Stimulated activated CD4-positive, alpha-beta T cell treated with anti-CD3 and anti-CD28 coated beads, TNF-alpha, amount 100 ng/mL, for 48 hours (primary cell): ENCODE data around the gene FALEC.

ENCODE experiments used
- DNase-seq, 3 donors: peaks; one replicate each; pipeline ENCODE4 v3.0.0-alpha.2; 2020; ENCODE audit warnings: low read depth in 3 of 3

Gene FALEC

GRCh38 chr1:150545486-150546032 is 30.0 kb downstream of the FALEC start:
- DNase-seq: no peak

DNA sequence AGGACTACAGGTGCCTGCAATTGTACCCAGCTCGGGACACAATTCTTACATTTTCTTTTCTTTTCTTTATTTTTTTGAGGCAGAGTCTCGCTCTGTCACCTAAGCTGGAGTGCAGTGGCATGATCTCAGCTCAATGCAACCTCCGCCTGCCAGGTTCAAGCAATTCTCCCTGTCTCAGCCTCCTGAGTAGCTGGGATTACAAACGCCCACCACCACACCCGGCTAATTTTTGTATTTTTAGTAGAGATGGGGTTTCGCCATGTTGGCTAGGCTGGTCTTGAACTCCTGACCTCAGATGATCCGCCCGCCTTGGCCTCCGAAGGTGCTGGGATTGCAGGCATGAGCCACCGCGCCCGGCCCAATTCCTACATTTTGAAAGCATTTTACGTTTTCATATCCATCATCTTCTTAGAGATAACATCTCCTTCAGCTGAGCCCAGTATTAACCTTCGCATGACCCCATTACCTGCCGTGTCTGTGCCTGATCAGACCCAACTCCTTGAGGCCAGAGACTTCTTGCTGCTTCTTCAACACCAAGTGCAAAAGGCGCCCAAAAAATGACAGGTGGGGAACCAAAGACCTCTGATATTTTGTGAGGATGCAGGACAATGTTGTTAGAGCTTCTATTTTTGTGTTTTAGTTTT is 30.9 kb downstream of the FALEC start:
- no peak for DNase-seq

DNA sequence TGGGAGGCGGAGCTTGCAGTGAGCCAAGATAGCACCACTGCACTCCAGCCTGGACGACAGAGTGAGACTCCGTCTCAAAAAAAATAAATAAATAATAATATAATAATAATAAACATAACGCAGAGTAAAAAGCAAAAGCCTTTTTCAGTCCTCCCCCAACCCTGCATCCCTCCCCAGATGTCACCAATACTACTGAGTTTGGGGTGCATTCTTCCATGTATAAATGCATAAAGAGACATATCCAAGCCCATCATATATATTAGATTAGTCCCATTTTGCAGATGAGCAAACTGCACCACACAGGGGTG is 32.7 kb downstream of the FALEC start:
- DNase-seq: no peak

DNA sequence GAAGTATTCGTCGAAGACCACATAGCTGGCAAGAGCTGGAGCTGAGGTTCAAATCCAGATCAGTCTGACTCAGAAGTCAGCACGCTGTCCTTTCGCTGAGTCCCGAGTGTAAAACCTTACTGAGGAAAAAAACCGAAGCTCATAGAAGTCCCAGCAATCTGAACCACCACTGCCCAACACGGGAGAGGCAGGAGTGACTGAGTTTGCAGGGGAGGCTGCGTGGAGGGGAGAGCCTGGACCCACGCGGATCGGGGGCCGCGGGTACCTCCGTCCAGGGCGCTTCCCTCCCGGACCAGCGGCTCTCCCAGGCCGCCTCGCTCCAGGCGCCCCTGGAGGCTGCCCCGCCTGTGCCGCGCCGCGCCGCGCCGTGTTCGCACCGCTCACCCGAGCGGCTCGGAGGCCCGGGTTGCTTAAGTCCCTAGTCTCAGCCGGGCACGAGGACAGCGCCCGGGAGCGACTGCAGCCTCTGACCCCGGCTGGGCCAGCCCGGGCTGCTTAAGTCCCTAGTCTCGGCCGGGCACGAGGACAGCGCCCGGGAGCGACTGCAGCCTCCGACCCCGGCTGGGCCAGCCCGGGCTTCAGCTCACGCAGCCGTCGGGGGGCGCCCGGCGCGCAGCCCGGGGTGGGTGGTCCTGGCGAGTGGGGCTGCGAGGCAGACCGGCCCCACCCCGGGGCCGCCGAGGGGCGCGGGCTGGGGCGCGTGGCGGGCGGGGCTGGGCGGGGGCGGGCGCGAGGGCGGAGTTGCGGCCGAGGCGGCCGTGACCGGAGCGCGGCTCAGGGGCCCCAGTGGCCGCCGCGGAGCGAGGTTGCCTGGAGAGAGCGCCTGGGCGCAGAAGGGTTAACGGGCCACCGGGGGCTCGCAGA is 33.3 kb downstream of the FALEC start, which contains the start of gene ADAMTSL4:
TSS of gene ADAMTSL4 (plus strand) at position 777 of the 864 bp plus-strand sequence. CDS start 2,881 bp downstream, outside the sequence.
- no peak for DNase-seq

- DNase-seq: no peak
These were observed 34.1 kb downstream of the FALEC start for GRCh38 chr1:150549496-150550221.

GRCh38 chr1:150550222-150551050 is 34.9 kb downstream of the FALEC start:
- DNase-seq: no peak

DNA sequence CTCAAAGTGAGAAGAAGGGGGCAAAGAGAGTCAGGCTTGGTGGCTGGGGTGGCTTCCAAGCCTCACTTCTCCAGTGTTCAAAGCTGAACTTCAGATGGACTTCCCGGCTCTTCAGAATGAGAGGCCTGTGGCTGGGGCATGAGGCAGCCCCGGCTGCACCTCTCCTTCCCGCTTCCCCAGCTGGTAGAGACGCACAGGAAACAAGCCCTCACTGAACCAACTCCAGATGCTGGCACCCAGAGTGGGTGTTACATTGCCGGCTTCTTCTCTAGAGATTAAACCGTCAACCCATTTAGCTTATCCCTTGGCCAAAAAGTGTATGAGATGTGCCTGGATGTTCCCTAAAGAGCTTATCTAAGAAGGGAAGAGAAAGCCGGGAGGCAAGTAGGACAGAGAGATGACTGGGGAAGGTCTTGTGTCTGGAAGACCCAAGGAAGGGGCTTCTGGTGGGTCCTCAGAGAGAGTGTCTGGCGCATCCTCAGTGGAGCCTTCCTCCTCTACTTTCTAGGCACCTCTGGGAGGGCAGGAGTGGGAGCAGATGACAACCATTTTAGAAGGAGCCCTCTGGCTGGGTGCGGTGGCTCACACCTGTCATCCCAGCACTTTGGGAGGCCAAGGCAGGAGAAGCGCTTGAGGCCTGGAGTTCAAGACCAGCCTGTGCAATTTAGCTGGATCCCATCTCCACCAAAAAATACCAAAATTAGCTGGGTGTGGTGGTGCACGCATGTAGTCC is 35.7 kb downstream of the FALEC start:
- DNase-seq: no peak

- DNase-seq: no peak
These were observed 36.2 kb downstream of the FALEC start for GRCh38 chr1:150551784-150552127.

- DNase-seq: no peak
These were observed 36.8 kb downstream of the FALEC start for GRCh38 chr1:150552128-150552910.

DNA sequence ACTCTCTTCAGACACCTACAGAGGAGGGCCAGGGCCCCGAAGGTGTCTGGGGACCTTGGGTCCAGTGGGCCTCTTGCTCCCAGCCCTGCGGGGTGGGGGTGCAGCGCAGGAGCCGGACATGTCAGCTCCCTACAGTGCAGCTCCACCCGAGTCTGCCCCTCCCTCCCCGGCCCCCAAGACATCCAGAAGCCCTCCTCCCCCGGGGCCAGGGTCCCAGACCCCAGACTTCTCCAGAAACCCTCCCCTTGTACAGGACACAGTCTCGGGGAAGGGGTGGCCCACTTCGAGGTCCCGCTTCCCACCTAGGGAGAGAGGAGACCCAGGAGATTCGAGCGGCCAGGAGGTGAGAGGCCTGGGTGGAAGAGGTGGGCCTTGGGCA is 37.3 kb downstream of the FALEC start:
- no peak for DNase-seq

- no peak for DNase-seq
These were observed 38.0 kb downstream of the FALEC start for GRCh38 chr1:150553392-150554085.

- DNase-seq: no peak
These were observed 38.5 kb downstream of the FALEC start for GRCh38 chr1:150554086-150554452.

GRCh38 chr1:150555198-150555970 is 39.8 kb downstream of the FALEC start:
- DNase-seq: no peak

- no peak for DNase-seq
These were observed 40.7 kb downstream of the FALEC start for GRCh38 chr1:150555971-150556865.

DNA sequence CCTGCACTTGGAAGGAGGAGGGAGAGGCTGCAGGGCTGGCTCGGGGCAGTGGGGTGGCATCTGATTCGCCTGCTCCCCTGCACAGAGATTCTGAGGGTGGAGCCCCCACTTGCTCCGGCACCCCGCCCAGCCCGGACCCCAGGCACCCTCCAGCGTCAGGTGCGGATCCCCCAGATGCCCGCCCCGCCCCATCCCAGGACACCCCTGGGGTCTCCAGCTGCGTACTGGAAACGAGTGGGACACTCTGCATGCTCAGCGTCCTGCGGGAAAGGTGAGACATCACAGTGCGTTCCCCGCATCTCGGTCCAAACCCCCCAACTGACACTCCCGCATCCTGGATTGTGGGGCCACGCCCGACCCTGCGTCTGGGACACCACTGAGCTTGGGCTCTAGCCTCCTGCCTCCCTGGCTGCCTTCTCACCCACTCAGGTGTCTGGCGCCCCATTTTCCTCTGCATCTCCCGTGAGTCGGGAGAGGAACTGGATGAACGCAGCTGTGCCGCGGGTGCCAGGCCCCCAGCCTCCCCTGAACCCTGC is 41.6 kb downstream of the FALEC start:
- no peak for DNase-seq

DNA sequence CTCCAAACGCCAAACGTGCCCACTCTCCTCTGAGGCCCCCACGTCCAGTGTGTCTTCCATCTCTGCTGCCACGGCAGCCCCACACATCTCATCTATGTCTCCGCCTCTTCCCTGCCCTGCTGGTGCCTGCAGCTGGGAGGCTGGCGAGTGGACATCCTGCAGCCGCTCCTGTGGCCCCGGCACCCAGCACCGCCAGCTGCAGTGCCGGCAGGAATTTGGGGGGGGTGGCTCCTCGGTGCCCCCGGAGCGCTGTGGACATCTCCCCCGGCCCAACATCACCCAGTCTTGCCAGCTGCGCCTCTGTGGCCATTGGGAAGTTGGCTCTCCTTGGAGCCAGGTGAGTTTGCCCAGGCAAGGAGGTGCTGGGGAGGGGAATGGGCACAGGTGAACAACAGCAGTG is 42.3 kb downstream of the FALEC start:
- no peak for DNase-seq

DNA sequence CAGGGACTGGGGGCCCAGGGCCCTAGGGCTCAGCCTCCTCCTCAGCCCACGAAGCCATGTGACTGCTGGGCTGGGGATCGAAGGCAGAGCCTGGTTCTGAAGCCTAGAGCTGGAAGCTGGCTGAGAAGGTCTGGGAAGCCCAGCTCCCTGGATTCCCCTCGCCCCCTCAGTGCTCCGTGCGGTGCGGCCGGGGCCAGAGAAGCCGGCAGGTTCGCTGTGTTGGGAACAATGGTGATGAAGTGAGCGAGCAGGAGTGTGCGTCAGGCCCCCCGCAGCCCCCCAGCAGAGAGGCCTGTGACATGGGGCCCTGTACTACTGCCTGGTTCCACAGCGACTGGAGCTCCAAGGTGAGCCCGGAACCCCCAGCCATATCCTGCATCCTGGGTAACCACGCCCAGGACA is 42.8 kb downstream of the FALEC start:
- no peak for DNase-seq
